HepG2 (cell line): ENCODE measurements around the gene ANKRD29. TPM values are rescaled to one million over a fixed set of nuclear protein-coding genes. Genes with fewer than 3 reads are reported as not detected.

ENCODE experiments used
- ADNP ChIP-seq: sonication (generic); formaldehyde crosslinking; IDR thresholded peaks from 2 replicates; pipeline ENCODE4 v1.4.0; 2020; ENCODE audit warnings: missing genetic modification reagents
- AGO1 ChIP-seq: fragments of 200-400 bp; formaldehyde crosslinking; IDR thresholded peaks from 2 replicates; pipeline ENCODE4 v1.6.1; 2017; ENCODE audit warnings: mild to moderate bottlenecking, low read depth, low read length, moderate library complexity; ENCODE audit not compliant: poor library complexity, severe bottlenecking
- ARNT ChIP-seq: fragments of 450-650 bp; IDR thresholded peaks from 2 replicates; pipeline ENCODE4 v1.6.1; 2017
- BRD4 ChIP-seq: sonication (generic); formaldehyde crosslinking; IDR thresholded peaks from 2 replicates; pipeline ENCODE4 v1.4.0; 2020; ENCODE audit warnings: missing genetic modification reagents
- CBX5 ChIP-seq: sonication (generic); formaldehyde crosslinking; IDR thresholded peaks from 2 replicates; pipeline ENCODE4 v1.4.0; 2020; ENCODE audit warnings: missing genetic modification reagents, borderline replicate concordance
- CEBPB ChIP-seq: IDR thresholded peaks from 2 replicates; pipeline ENCODE4 v1.6.1; 2011; ENCODE audit warnings: low read depth, low read length, improper control_type of control experiment, borderline replicate concordance
- DDIT3 ChIP-seq: sonication (generic); formaldehyde crosslinking; IDR thresholded peaks from 2 replicates; pipeline ENCODE4 v1.4.0; 2020; ENCODE audit warnings: mild to moderate bottlenecking, missing genetic modification reagents
- GATAD2A ChIP-seq: IDR thresholded peaks from 2 replicates; pipeline ENCODE4 v1.6.1; 2016
- HDAC2 ChIP-seq: sonication (generic); formaldehyde crosslinking; IDR thresholded peaks from 2 replicates; pipeline ENCODE4 v1.4.0; 2020; ENCODE audit warnings: missing genetic modification reagents
- HOXD1 ChIP-seq: sonication (generic); formaldehyde crosslinking; IDR thresholded peaks from 2 replicates; pipeline ENCODE4 v1.5.0; 2020; ENCODE audit warnings: missing genetic modification reagents
- KLF11 ChIP-seq: IDR thresholded peaks from 2 replicates; pipeline ENCODE4 v1.6.1; 2016; ENCODE audit warnings: missing compliant biosample characterization
- MED1 ChIP-seq: sonication (generic); formaldehyde crosslinking; IDR thresholded peaks from 2 replicates; pipeline ENCODE4 v1.4.0; 2020; ENCODE audit warnings: missing genetic modification reagents
- MXI1 ChIP-seq: IDR thresholded peaks from 3 replicates; pipeline ENCODE4 v1.6.1; 2012; ENCODE audit warnings: low read depth, low read length, inconsistent platforms, borderline replicate concordance
- RAD21 ChIP-seq: fragments of 450-650 bp; formaldehyde crosslinking; IDR thresholded peaks from 2 replicates; pipeline ENCODE4 v1.5.0; 2020; ENCODE audit warnings: mild to moderate bottlenecking
- SAFB2 ChIP-seq: sonication (generic); formaldehyde crosslinking; IDR thresholded peaks from 2 replicates; pipeline ENCODE4 v1.5.1; 2020; ENCODE audit warnings: missing genetic modification reagents, low read depth, mild to moderate bottlenecking, borderline replicate concordance
- SALL1 ChIP-seq: sonication (generic); formaldehyde crosslinking; IDR thresholded peaks from 2 replicates; pipeline ENCODE4 v1.8.0; 2022; ENCODE audit warnings: mild to moderate bottlenecking, missing genetic modification reagents
- ZBTB8A ChIP-seq: sonication (generic); formaldehyde crosslinking; IDR thresholded peaks from 2 replicates; pipeline ENCODE4 v1.4.0; 2020; ENCODE audit warnings: mild to moderate bottlenecking, low read depth, missing genetic modification reagents, borderline replicate concordance
- ZIK1 ChIP-seq: sonication (generic); formaldehyde crosslinking; IDR thresholded peaks from 2 replicates; pipeline ENCODE4 v1.5.0; 2020; ENCODE audit warnings: mild to moderate bottlenecking, low read depth, missing genetic modification reagents, borderline replicate concordance
- ZMYM3 ChIP-seq: sonication (generic); formaldehyde crosslinking; IDR thresholded peaks from 2 replicates; pipeline ENCODE4 v1.5.1; 2020; ENCODE audit warnings: mild to moderate bottlenecking, missing genetic modification reagents
- ZNF142 ChIP-seq: sonication (generic); formaldehyde crosslinking; IDR thresholded peaks from 2 replicates; pipeline ENCODE4 v1.4.0; 2020; ENCODE audit warnings: missing genetic modification reagents
- ZNF207 ChIP-seq: fragments of 450-650 bp; IDR thresholded peaks from 2 replicates; pipeline ENCODE4 v1.6.1; 2016; ENCODE audit warnings: antibody characterized with exemption, borderline replicate concordance
- ZNF230 ChIP-seq: sonication (generic); formaldehyde crosslinking; IDR thresholded peaks from 2 replicates; pipeline ENCODE4 v1.4.0; 2020; ENCODE audit warnings: mild to moderate bottlenecking, missing genetic modification reagents
- ZNF556 ChIP-seq: sonication (generic); formaldehyde crosslinking; IDR thresholded peaks from 2 replicates; pipeline ENCODE4 v1.4.0; 2020; ENCODE audit warnings: mild to moderate bottlenecking, missing genetic modification reagents, borderline replicate concordance
- ZSCAN22 ChIP-seq: sonication (generic); formaldehyde crosslinking; IDR thresholded peaks from 2 replicates; pipeline ENCODE4 v1.4.0; 2020; ENCODE audit warnings: mild to moderate bottlenecking, missing genetic modification reagents
- polyA plus RNA-seq, 8 experiments: library from polyadenylated mRNA; depleted of rRNA in 3 of 8; stranded (reverse) in 7 of 8; unstranded in 1 of 8; fragments of >200 nt; fragmentation: Illumina TruSeq in 4 of 8; extraction: Trizol in 4 of 8; gene quantifications; 2 replicates each; pipeline versions ENCODE4 v1.2.1 to v1.2.3, GENCODE V29; 2011 to 2016; ENCODE audit warnings: low read depth in 4 of 8, missing spikeins in 1 of 8, mixed read lengths in 1 of 8; ENCODE audit not compliant: insufficient read depth in 1 of 8
- total RNA-seq, 5 experiments: library from RNA; depleted of rRNA; stranded (reverse); fragments of >200 nt; fragmentation: Illumina TruSeq; extraction: Trizol; gene quantifications; 2 replicates each; pipeline ENCODE4 v1.2.3, GENCODE V29; 2016; ENCODE audit warnings: low read depth in 1 of 5
- TF ChIP-seq, protein P1 (sequence below): sonication (generic); formaldehyde crosslinking; IDR thresholded peaks from 2 replicates; pipeline ENCODE4 v1.5.0; 2020; ENCODE audit warnings: mild to moderate bottlenecking, missing genetic modification reagents, borderline replicate concordance
- TF ChIP-seq, protein P2 (sequence below): IDR thresholded peaks from 2 replicates; pipeline ENCODE4 v1.6.1; 2012; ENCODE audit warnings: inconsistent platforms

ANKRD29 gene
- total and polyA plus RNA-seq, 2 of the 13 experiments (the other 11 are each of a cell fraction or from before 2014, with no cell fraction given), result not detected

DNA sequence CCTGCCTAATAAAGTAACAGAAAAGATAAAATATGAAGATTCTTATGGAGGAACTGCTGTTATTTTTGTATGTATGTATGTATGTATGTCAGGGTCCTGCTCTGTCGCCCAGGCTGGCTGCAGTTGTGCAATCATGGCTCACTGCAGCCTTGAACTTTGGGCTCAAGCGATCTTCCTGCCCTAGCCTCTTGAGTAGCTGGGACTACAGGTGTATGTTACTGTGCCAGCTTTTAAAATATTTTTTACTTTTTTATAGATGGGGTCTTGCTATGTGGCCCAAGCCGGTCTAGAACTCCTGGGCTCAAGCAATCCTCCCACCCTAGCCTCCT is 26.7 kb downstream of the ANKRD29 start (continued):
- TF ChIP-seq BRD4 (CRISPR knock-in tag) (no peak), ZSCAN22 (no peak), HOXD1 (CRISPR knock-in tag) (no peak), ADNP (no peak), AGO1 (no peak), ZMYM3 (CRISPR knock-in tag) (no peak), ZNF556 (CRISPR knock-in tag) (no peak), RAD21 (no peak), ZBTB8A (CRISPR knock-in tag) (no peak), GATAD2A (CRISPR knock-in tag) (peak; percentile 72), KLF11 (CRISPR knock-in tag) (no peak), ZIK1 (CRISPR knock-in tag) (no peak), HDAC2 (peak; percentile 33; the same call in 1 of the 2 replicates), MED1 (CRISPR knock-in tag) (no peak), SALL1 (CRISPR knock-in tag) (peak; percentile 31; the same call in 1 of the 2 replicates), DDIT3 (no peak), ZNF230 (CRISPR knock-in tag) (no peak), SAFB2 (CRISPR knock-in tag) (no peak), ZNF142 (no peak), ARNT (no peak), CEBPB (peak; percentile 89), CBX5 (CRISPR knock-in tag) (no peak), ZNF207 (no peak), MXI1 (no peak)
- TF ChIP-seq, protein P1, sequence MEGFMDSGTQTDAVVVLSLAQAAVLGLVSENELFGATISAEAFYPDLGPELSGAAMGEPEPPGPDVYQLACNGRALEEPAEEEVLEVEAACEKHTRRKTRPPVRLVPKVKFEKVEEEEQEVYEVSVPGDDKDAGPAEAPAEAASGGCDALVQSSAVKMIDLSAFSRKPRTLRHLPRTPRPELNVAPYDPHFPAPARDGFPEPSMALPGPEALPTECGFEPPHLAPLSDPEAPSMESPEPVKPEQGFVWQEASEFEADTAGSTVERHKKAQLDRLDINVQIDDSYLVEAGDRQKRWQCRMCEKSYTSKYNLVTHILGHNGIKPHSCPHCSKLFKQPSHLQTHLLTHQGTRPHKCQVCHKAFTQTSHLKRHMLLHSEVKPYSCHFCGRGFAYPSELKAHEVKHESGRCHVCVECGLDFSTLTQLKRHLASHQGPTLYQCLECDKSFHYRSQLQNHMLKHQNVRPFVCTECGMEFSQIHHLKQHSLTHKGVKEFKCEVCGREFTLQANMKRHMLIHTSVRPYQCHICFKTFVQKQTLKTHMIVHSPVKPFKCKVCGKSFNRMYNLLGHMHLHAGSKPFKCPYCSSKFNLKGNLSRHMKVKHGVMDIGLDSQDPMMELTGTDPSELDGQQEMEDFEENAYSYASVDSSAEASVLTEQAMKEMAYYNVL (CRISPR knock-in tag), result no peak
- TF ChIP-seq, protein P2, sequence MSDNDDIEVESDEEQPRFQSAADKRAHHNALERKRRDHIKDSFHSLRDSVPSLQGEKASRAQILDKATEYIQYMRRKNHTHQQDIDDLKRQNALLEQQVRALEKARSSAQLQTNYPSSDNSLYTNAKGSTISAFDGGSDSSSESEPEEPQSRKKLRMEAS, result no peak
